SU-DHL-6 (cell line): ENCODE results near the gene DDX10.

Experiments
- EZH2phosphoT487 ChIP-seq: fragments of 200-600 bp; sonication (generic), shearing (Covaris generic); conservative IDR thresholded peaks from 2 replicates; pipeline ENCODE4 v1.6.1; 2018; ENCODE audit warnings: mild to moderate bottlenecking, antibody characterized with exemption, low read length, moderate library complexity, mixed read lengths
- TF ChIP-seq, protein P1 (sequence below): fragments of 200-600 bp; sonication (generic); IDR thresholded peaks from one replicate; pipeline ENCODE4 v1.5.1; 2017; ENCODE audit warnings: antibody characterized with exemption, mild to moderate bottlenecking, low read length, moderate library complexity; ENCODE audit not compliant: insufficient read depth, poor library complexity, severe bottlenecking

DNA sequence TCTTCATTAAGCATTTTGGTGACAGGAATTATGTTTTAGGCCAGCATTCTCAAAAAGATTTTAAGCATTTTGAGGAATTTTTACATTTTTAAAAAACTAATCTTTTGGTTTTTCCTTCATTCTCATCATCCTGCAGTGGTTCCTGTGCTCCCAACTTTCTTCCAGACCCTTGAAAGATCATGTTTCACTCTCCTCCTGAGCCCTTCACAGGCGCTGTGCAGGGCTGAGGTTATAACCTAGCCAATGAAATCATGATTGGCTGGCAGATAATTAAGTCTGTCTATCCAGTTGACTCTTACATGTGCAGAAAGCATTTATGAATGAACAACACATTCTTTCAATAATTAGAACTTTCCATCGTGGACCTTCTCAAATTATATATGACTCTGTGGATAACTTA is 226.3 kb downstream of the DDX10 start:
- TF ChIP-seq, protein P1, sequence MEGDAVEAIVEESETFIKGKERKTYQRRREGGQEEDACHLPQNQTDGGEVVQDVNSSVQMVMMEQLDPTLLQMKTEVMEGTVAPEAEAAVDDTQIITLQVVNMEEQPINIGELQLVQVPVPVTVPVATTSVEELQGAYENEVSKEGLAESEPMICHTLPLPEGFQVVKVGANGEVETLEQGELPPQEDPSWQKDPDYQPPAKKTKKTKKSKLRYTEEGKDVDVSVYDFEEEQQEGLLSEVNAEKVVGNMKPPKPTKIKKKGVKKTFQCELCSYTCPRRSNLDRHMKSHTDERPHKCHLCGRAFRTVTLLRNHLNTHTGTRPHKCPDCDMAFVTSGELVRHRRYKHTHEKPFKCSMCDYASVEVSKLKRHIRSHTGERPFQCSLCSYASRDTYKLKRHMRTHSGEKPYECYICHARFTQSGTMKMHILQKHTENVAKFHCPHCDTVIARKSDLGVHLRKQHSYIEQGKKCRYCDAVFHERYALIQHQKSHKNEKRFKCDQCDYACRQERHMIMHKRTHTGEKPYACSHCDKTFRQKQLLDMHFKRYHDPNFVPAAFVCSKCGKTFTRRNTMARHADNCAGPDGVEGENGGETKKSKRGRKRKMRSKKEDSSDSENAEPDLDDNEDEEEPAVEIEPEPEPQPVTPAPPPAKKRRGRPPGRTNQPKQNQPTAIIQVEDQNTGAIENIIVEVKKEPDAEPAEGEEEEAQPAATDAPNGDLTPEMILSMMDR: no peak
- no peak for TF ChIP-seq EZH2phosphoT487
